Measurements from ENCODE around the gene FOXJ3. TPM values are rescaled to one million over a fixed set of nuclear protein-coding genes. Genes with fewer than 3 reads are reported as not detected.

FOXJ3 gene
- total and polyA plus RNA-seq, 8 donors: 39.6 to 65.2 (median 57.0) TPM

GRCh38 chr1:42323551-42323950 lies 11.5 kb downstream of the FOXJ3 start:
- Histone ChIP-seq H3K27ac (no peak overlapping the region), H3K36me3 (no peaks in the 10 kb centered on the region), H3K4me1 (peaks cover 19 to 65% of the 10 kb centered on the region in 2 donors), H3K9me3 (no peaks in the 10 kb centered on the region), H3K27me3 (no peaks in the 10 kb centered on the region), H3K4me3 (no peak overlapping the region)
- intact Hi-C loops (cut with DNase I): no loop called here
- DNase-seq: no peak
- no peak for TF ChIP-seq CTCF (IDR thresholded peaks at IDR 0.05)
- ATAC-seq: no peak

GRCh38 chr1:42322577-42322976 lies 12.5 kb downstream of the FOXJ3 start:
- Histone ChIP-seq H3K4me3 (no peak overlapping the region), H3K36me3 (no peaks in the 10 kb centered on the region), H3K4me1 (peaks cover 19 to 69% of the 10 kb centered on the region in 2 donors), H3K9me3 (no peaks in the 10 kb centered on the region), H3K27ac (peak overlapping the region in 1 of 2 donors; percentile 33), H3K27me3 (no peaks in the 10 kb centered on the region)
- no peak for TF ChIP-seq CTCF (IDR thresholded peaks at IDR 0.05)
- intact Hi-C loops (cut with DNase I): no loop called here
- ATAC-seq: peak; percentile 44
- no peak for DNase-seq

DNA sequence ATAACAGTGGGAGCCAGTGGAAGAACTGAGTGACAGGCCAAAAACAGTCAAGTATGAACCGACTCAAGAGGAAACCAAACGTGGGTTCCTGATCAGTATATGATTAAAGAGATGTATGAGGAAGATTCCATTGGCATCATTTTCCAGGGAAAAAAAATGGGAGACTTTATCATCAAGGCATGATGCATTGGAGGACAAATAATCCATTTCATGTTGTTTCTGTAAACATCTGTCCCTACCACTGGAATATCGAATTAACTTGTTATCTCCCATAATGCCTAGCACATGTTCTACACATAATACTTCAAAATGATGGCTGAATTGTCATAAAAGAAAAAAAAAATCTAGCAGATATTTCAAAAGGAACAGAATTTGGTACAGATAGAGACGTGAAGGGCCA lies 13.3 kb downstream of the FOXJ3 start:
- H3K27me3 ChIP-seq: no peaks in the 10 kb centered on the region
- ATAC-seq (no peak), DNase-seq (no peak)
- H3K36me3 ChIP-seq: no peaks in the 10 kb centered on the region
- TF ChIP-seq CTCF (IDR thresholded peaks at IDR 0.05): no peak
- no peak overlapping the region for H3K4me3 ChIP-seq
- peaks cover 19 to 74% of the 10 kb centered on the region in 2 donors for H3K4me1 ChIP-seq
- peak overlapping the region in 1 of 2 donors; percentile 33 for H3K27ac ChIP-seq
- intact Hi-C loops (cut with DNase I): no loop called here
- H3K9me3 ChIP-seq: no peaks in the 10 kb centered on the region

- Histone ChIP-seq H3K27ac (peak overlapping the region; percentile 9 to 44), H3K27me3 (no peaks in the 10 kb centered on the region), H3K9me3 (no peaks in the 10 kb centered on the region), H3K4me1 (peaks cover 19 to 73% of the 10 kb centered on the region in 2 donors), H3K36me3 (no peaks in the 10 kb centered on the region), H3K4me3 (no peak overlapping the region)
- TF ChIP-seq CTCF (IDR thresholded peaks at IDR 0.05): no peak
- intact Hi-C loops (cut with DNase I): no loop called here
- ATAC-seq (no peak), DNase-seq (no peak)
Measured at GRCh38 chr1:42320708-42321107, 14.3 kb downstream of the FOXJ3 start.

- intact Hi-C loops (cut with DNase I): no loop called here
- peak overlapping the region; percentile 13 to 44 for H3K27ac ChIP-seq
Measured at GRCh38 chr1:42319871-42320484, 15.1 kb downstream of the FOXJ3 start.

More at GRCh38 chr1:42319871-42320484, 15.1 kb downstream of the FOXJ3 start:
- Histone ChIP-seq H3K27me3 (no peaks in the 10 kb centered on the region), H3K36me3 (no peaks in the 10 kb centered on the region), H3K4me3 (no peak overlapping the region), H3K9me3 (no peaks in the 10 kb centered on the region), H3K4me1 (peaks cover 19 to 73% of the 10 kb centered on the region in 2 donors)
- no peak for TF ChIP-seq CTCF (IDR thresholded peaks at IDR 0.05)
- no peak for DNase-seq
- ATAC-seq: peak; percentile 33

Measured in left lung (tissue), 10 donors.